ENCODE data around the gene METTL14. TPM values are rescaled to one million over a fixed set of nuclear protein-coding genes. Genes with fewer than 3 reads are reported as not detected.

METTL14 gene
- total RNA-seq = 13.9 and 14.0 TPM in 2 replicates

GRCh38 chr4:118684873-118685811 lies at the start of gene METTL14:
Gene METTL14, plus strand, starts transcription at chr4:118685392. Its CDS starts 143 bp downstream, at chr4:118685535.

Small RNA genes lying within 50 kb of the gene (small RNA-seq; reads per million reads assigned to genes)
- not detected for gene SEPT14P4

Other genes with a start within 250 kb of the METTL14 start
- gene SEC24D, start 150.7 kb downstream of the METTL14 start, total RNA-seq = 70.5 and 101 TPM in 2 replicates
- gene SYNPO2, start 203.5 kb downstream of the METTL14 start, total RNA-seq = 3.9 and 10.3 TPM in 2 replicates